ENCODE results near the gene MXI1.
"Not testable (repeated sequence)": the region's sequence is repeated elsewhere in the genome, so short reads cannot be mapped to it uniquely, and the experiment has no call there.

MXI1 gene

GRCh38 chr10:110242511-110242910 lies 35.1 kb downstream of the MXI1 start:
- no peak for DNase-seq

GRCh38 chr10:110244550-110244949 lies 37.1 kb downstream of the MXI1 start:
- no peak for DNase-seq

GRCh38 chr10:110247833-110248232 lies 40.4 kb downstream of the MXI1 start:
- DNase-seq: not testable (repeated sequence)

GRCh38 chr10:110249489-110249888 lies 42.1 kb downstream of the MXI1 start:
- DNase-seq: not testable (repeated sequence)

- DNase-seq: not testable (repeated sequence)
These were observed 44.0 kb downstream of the MXI1 start for GRCh38 chr10:110251392-110251791.

- no peak for DNase-seq
These were observed 44.7 kb downstream of the MXI1 start for GRCh38 chr10:110252151-110252550.

GRCh38 chr10:110254467-110254866 lies 47.1 kb downstream of the MXI1 start:
- DNase-seq: no peak

- no peak for DNase-seq
These were observed 51.1 kb downstream of the MXI1 start for GRCh38 chr10:110258542-110258941.

GRCh38 chr10:110259317-110259716 lies 51.9 kb downstream of the MXI1 start:
- DNase-seq: no peak

GRCh38 chr10:110260746-110261477 lies 53.5 kb downstream of the MXI1 start:
- no peak for DNase-seq

GRCh38 chr10:110263164-110263563 lies 55.8 kb downstream of the MXI1 start:
- DNase-seq: no peak

GRCh38 chr10:110265573-110266193 lies 58.3 kb downstream of the MXI1 start:
- no peak for DNase-seq

- no peak for DNase-seq
These were observed 59.9 kb downstream of the MXI1 start for GRCh38 chr10:110267276-110267675.

- no peak for DNase-seq
These were observed 61.0 kb downstream of the MXI1 start for GRCh38 chr10:110268442-110268841.

GRCh38 chr10:110268971-110269370 lies 61.6 kb downstream of the MXI1 start:
- DNase-seq: no peak

- no peak for DNase-seq
These were observed 62.2 kb downstream of the MXI1 start for GRCh38 chr10:110269374-110270318.

GRCh38 chr10:110272995-110273394 lies 65.6 kb downstream of the MXI1 start:
- DNase-seq: not testable (repeated sequence)

GRCh38 chr10:110273474-110273873 lies 66.1 kb downstream of the MXI1 start:
- no peak for DNase-seq

GRCh38 chr10:110274072-110274627 lies 66.7 kb downstream of the MXI1 start:
- DNase-seq: no peak

GRCh38 chr10:110274647-110275046 lies 67.2 kb downstream of the MXI1 start:
- no peak for DNase-seq

- DNase-seq: no peak
These were observed 67.8 kb downstream of the MXI1 start for GRCh38 chr10:110275128-110275729.

GRCh38 chr10:110276603-110277002 lies 69.2 kb downstream of the MXI1 start:
- no peak for DNase-seq

GRCh38 chr10:110277591-110277990 lies 70.2 kb downstream of the MXI1 start:
- DNase-seq: no peak

Data from activated CD8-positive, alpha-beta memory T cell treated with anti-CD3 and anti-CD28 coated beads, Interleukin-2, amount 50 U/mL, for 48 hours (primary cell).